PFSK-1 (cell line): ENCODE measurements around the gene OR51L1.

Source experiments
- FOXP2 ChIP-seq: optimal IDR thresholded peaks from 2 replicates; pipeline ENCODE3; 2011; ENCODE audit warnings: borderline replicate concordance, control low read depth, inconsistent platforms; ENCODE audit not compliant: insufficient read depth; ENCODE audit errors: extremely low read length, extremely low read depth
- POLR2AphosphoS5 ChIP-seq: IDR thresholded peaks from 2 replicates; pipeline ENCODE4 v1.6.1; 2012; ENCODE audit warnings: low read depth, mild to moderate bottlenecking, control low read depth, low read length, moderate library complexity
- REST ChIP-seq, 2 experiments: IDR thresholded peaks; 2 replicates each; pipeline versions ENCODE4 v1.6.1 to v1.8.0; 2011 to 2012; ENCODE audit warnings: low read depth in 2 of 2, low read length in 2 of 2, control low read depth in 1 of 2, inconsistent platforms in 1 of 2, mild to moderate bottlenecking in 1 of 2, moderate library complexity in 1 of 2; ENCODE audit not compliant: insufficient read depth in 1 of 2
- TAF1 ChIP-seq: IDR thresholded peaks from 2 replicates; pipeline ENCODE4 v1.6.1; 2012; ENCODE audit warnings: low read length, control low read depth, borderline replicate concordance; ENCODE audit not compliant: insufficient read depth

- TF ChIP-seq REST (IDR thresholded peaks at IDR 0.05; ENCODE audit: insufficient read depth in 1 of 2, low read depth in 2 of 2, low read length in 2 of 2): no peak
- no peak for TF ChIP-seq POLR2AphosphoS5
- TF ChIP-seq TAF1: no peak
- no peak for TF ChIP-seq FOXP2
Measured at GRCh38 chr11:4994551-4994950, at the start of gene OR51L1.
